H9 (cell line): Measurements from ENCODE around the gene NTRK3. TPM values are rescaled to one million over a fixed set of nuclear protein-coding genes. Genes with fewer than 3 reads are reported as not detected.

ENCODE experiments used
- DNase-seq: peaks from one replicate; pipeline ENCODE4 v3.0.0-alpha.2; 2017
- H2AFZ ChIP-seq: one replicate; pipeline ENCODE4 v1.6.1; 2013; ENCODE audit warnings: mild to moderate bottlenecking, low read length, control low read depth, moderate library complexity
- H2AK5ac ChIP-seq: 2 replicates; pipeline ENCODE4 v1.6.1; 2013; ENCODE audit warnings: low read length, control low read depth, mixed read lengths; ENCODE audit not compliant: insufficient read length
- H2BK120ac ChIP-seq: one replicate; pipeline ENCODE4 v1.6.1; 2013; ENCODE audit warnings: low read depth, mild to moderate bottlenecking, low read length, control low read depth, inconsistent platforms; ENCODE audit not compliant: poor library complexity, severe bottlenecking
- H2BK12ac ChIP-seq: 2 replicates; pipeline ENCODE4 v1.6.1; 2013; ENCODE audit warnings: low read length, control low read depth, mixed read lengths, low read depth; ENCODE audit not compliant: insufficient read length
- H2BK15ac ChIP-seq: 2 replicates; pipeline ENCODE4 v1.6.1; 2013; ENCODE audit warnings: low read depth, low read length, control low read depth
- H2BK20ac ChIP-seq: one replicate; pipeline ENCODE4 v1.6.1; 2013; ENCODE audit warnings: low read depth, mild to moderate bottlenecking, low read length, control low read depth, inconsistent platforms; ENCODE audit not compliant: poor library complexity, severe bottlenecking
- H2BK5ac ChIP-seq: 2 replicates; pipeline ENCODE4 v1.6.1; 2013; ENCODE audit warnings: low read length, control low read depth, mixed read lengths; ENCODE audit not compliant: insufficient read length
- H3K14ac ChIP-seq: 2 replicates; pipeline ENCODE4 v1.6.1; 2013; ENCODE audit warnings: low read length, control low read depth; ENCODE audit not compliant: insufficient read depth
- H3K18ac ChIP-seq: 2 replicates; pipeline ENCODE4 v1.6.1; 2013; ENCODE audit warnings: low read depth, mild to moderate bottlenecking, mixed read lengths, low read length, control low read depth; ENCODE audit not compliant: insufficient read length
- H3K23ac ChIP-seq: 2 replicates; pipeline ENCODE4 v1.6.1; 2013; ENCODE audit warnings: low read length, control low read depth, mixed read lengths, low read depth; ENCODE audit not compliant: insufficient read length
- H3K23me2 ChIP-seq: 2 replicates; pipeline ENCODE4 v1.6.1; 2013; ENCODE audit warnings: low read depth, mild to moderate bottlenecking, mixed read lengths, low read length, control low read depth; ENCODE audit not compliant: insufficient read length, poor library complexity, severe bottlenecking
- H3K27ac ChIP-seq: 2 replicates; pipeline ENCODE4 v1.5.1; 2013; ENCODE audit warnings: low read length, control low read depth, mixed read lengths, low read depth; ENCODE audit not compliant: insufficient read length
- H3K27me3 ChIP-seq: 2 replicates; pipeline ENCODE4 v1.6.1; 2013; ENCODE audit warnings: low read length, control low read depth, inconsistent platforms; ENCODE audit not compliant: insufficient read depth
- H3K4ac ChIP-seq: 2 replicates; pipeline ENCODE4 v1.6.1; 2013; ENCODE audit warnings: low read depth, mild to moderate bottlenecking, control low read depth, inconsistent platforms, low read length, moderate library complexity
- H3K4me1 ChIP-seq: 2 replicates; pipeline ENCODE4 v1.6.1; 2013; ENCODE audit warnings: low read length, control low read depth, inconsistent platforms; ENCODE audit not compliant: insufficient read depth
- H3K4me2 ChIP-seq: 2 replicates; pipeline ENCODE4 v1.6.1; 2013; ENCODE audit warnings: low read length, control low read depth, mixed read lengths; ENCODE audit not compliant: insufficient read length, insufficient read depth
- H3K56ac ChIP-seq: 2 replicates; pipeline ENCODE4 v1.6.1; 2013; ENCODE audit warnings: low read depth, mild to moderate bottlenecking, mixed read lengths, low read length, control low read depth; ENCODE audit not compliant: insufficient read length
- H3K79me1 ChIP-seq: 2 replicates; pipeline ENCODE4 v1.6.1; 2013; ENCODE audit warnings: low read depth, mild to moderate bottlenecking, moderate library complexity, low read length, control low read depth, inconsistent platforms; ENCODE audit not compliant: insufficient read depth, poor library complexity, severe bottlenecking
- H3K79me2 ChIP-seq: 2 replicates; pipeline ENCODE4 v1.6.1; 2013; ENCODE audit warnings: low read length, control low read depth, inconsistent platforms; ENCODE audit not compliant: insufficient read depth
- H3K9ac ChIP-seq: 2 replicates; pipeline ENCODE4 v1.6.1; 2013; ENCODE audit warnings: low read length, control low read depth, mixed read lengths; ENCODE audit not compliant: insufficient read length; ENCODE audit errors: extremely low read depth
- H3K9me3 ChIP-seq: one replicate; pipeline ENCODE4 v1.6.1; 2013; ENCODE audit warnings: low read depth, low read length, inconsistent platforms; ENCODE audit not compliant: control insufficient read depth
- H3T11ph ChIP-seq: one replicate; pipeline ENCODE4 v1.6.1; 2013; ENCODE audit warnings: mild to moderate bottlenecking, low read length, control low read depth, inconsistent platforms
- H4K20me1 ChIP-seq: one replicate; pipeline ENCODE4 v1.6.1; 2013; ENCODE audit not compliant: control insufficient read depth, insufficient read length, insufficient read depth
- H4K5ac ChIP-seq: 2 replicates; pipeline ENCODE4 v1.6.1; 2013; ENCODE audit warnings: low read depth, mild to moderate bottlenecking, mixed read lengths, low read length, control low read depth; ENCODE audit not compliant: insufficient read length
- H4K8ac ChIP-seq: replicated peaks from 2 replicates; pipeline ENCODE4 v1.6.1; 2013; ENCODE audit warnings: low read length, control low read depth, mixed read lengths, low read depth; ENCODE audit not compliant: insufficient read length
- H4K91ac ChIP-seq: 2 replicates; pipeline ENCODE4 v1.6.1; 2013; ENCODE audit warnings: low read depth, mild to moderate bottlenecking, moderate library complexity, mixed read lengths, low read length, control low read depth; ENCODE audit not compliant: insufficient read length
- H3K27ac Mint-ChIP-seq, 3 experiments: 2 replicates in 2 of 3; 3 replicates in 1 of 3; pipeline ENCODE4 v1.8.0; 2020 to 2021; ENCODE audit warnings: mixed read lengths in 3 of 3, mild to moderate bottlenecking in 1 of 3, moderate library complexity in 1 of 3
- H3K27me3 Mint-ChIP-seq: 2 replicates; pipeline ENCODE4 v1.8.0; 2021; ENCODE audit warnings: low read depth, mild to moderate bottlenecking, moderate library complexity, mixed read lengths
- H3K36me3 Mint-ChIP-seq, 3 experiments: 2 replicates in 2 of 3; 3 replicates in 1 of 3; pipeline ENCODE4 v1.8.0; 2020 to 2021; ENCODE audit warnings: low read depth in 3 of 3, mixed read lengths in 3 of 3; ENCODE audit not compliant: insufficient read depth in 1 of 3
- H3K4me1 Mint-ChIP-seq, 2 experiments: 2 replicates each; pipeline ENCODE4 v1.8.0; 2020; ENCODE audit warnings: mixed read lengths in 2 of 2
- H3K4me3 Mint-ChIP-seq, 2 experiments: 2 replicates in 1 of 2; 3 replicates in 1 of 2; pipeline ENCODE4 v1.8.0; 2020 to 2021; ENCODE audit warnings: mild to moderate bottlenecking in 2 of 2, mixed read lengths in 2 of 2, moderate library complexity in 1 of 2
- H3K9me3 Mint-ChIP-seq, 2 experiments: 2 replicates in 1 of 2; 3 replicates in 1 of 2; pipeline ENCODE4 v1.8.0; 2020; ENCODE audit warnings: mild to moderate bottlenecking in 2 of 2, mixed read lengths in 2 of 2, moderate library complexity in 1 of 2
- CTCF ChIP-seq: fragments of 200-600 bp; sonication (generic); conservative IDR thresholded peaks from 3 replicates; pipeline ENCODE4 v1.8.0; 2021; ENCODE audit warnings: antibody characterized with exemption, mild to moderate bottlenecking
- WGBS: extraction: QIAGEN DNeasy Blood & Tissue Kit; methylation state at CpG from one replicate; pipeline ENCODE4 v1.1.7; 2013; ENCODE audit warnings: missing lambda C conversion rate, low lambda C conversion rate, mixed read lengths; ENCODE audit not compliant: insufficient read length; ENCODE audit errors: extremely low coverage; 5-methylcytosine and 5-hydroxymethylcytosine counted together
- total RNA-seq: library from RNA; stranded (reverse); gene quantifications from 2 replicates; pipeline ENCODE4 v1.2.1, GENCODE V29; 2021

NTRK3 gene
- total RNA-seq, 1 experiment from 2014 or later, result 2.5 TPM

GRCh38 chr15:88076328-88076727 is 180.2 kb downstream of the NTRK3 start:
- Histone ChIP-seq H2AK5ac (no peak overlapping the region), H3K4me2 (no peak overlapping the region), H3K9me3 (no peaks in the 10 kb centered on the region), H2BK120ac (no peak overlapping the region), H3K79me1 (no peaks in the 10 kb centered on the region), H3K23ac (no peak overlapping the region), H3K9ac (no peak overlapping the region), H3K56ac (no peak overlapping the region), H3K18ac (no peak overlapping the region), H3K4ac (no peak overlapping the region), H2AFZ (no peak overlapping the region), H4K91ac (no peak overlapping the region), H3K23me2 (no peaks in the 10 kb centered on the region), H4K8ac (no peak overlapping the region), H4K5ac (no peak overlapping the region), H4K20me1 (no peaks in the 10 kb centered on the region), H3K14ac (no peak overlapping the region), H2BK15ac (no peak overlapping the region), H2BK5ac (no peak overlapping the region), H3K79me2 (no peaks in the 10 kb centered on the region), H3K27me3 (no peaks in the 10 kb centered on the region), H3K27ac (no peak overlapping the region), H3K4me1 (peaks cover 2% of the 10 kb centered on the region; the same call in 1 of the 2 replicates), H2BK12ac (no peak overlapping the region), H3T11ph (no peak overlapping the region), H2BK20ac (no peak overlapping the region)
- no peak for DNase-seq
- Mint-ChIP-seq H3K9me3 (no peaks in the 10 kb centered on the region), H3K27me3 (no peaks in the 10 kb centered on the region; the same call in 1 of the 2 replicates), H3K27ac (no peak overlapping the region), H3K4me3 (no peak overlapping the region), H3K4me1 (peaks cover 29 to 34% of the 10 kb centered on the region in 2 experiments), H3K36me3 (no peaks in the 10 kb centered on the region; a peak in 1 of 7 replicates)
- WGBS, result no CpG with 5 or more reads among the region's 1 CpG
- no peak for TF ChIP-seq CTCF
